Hematopoietic multipotent progenitor cell treated with erythropoietin and hydrocortisone succinate and interleukin-3 and kit ligand, for 17 days (in vitro differentiated cells): ENCODE results near the gene MYO9A.

Experiments
- DNase-seq: peaks from one replicate; pipeline ENCODE4 v3.0.0-alpha.2; 2015; ENCODE audit warnings: low spot score

The MYO9A gene

DNA sequence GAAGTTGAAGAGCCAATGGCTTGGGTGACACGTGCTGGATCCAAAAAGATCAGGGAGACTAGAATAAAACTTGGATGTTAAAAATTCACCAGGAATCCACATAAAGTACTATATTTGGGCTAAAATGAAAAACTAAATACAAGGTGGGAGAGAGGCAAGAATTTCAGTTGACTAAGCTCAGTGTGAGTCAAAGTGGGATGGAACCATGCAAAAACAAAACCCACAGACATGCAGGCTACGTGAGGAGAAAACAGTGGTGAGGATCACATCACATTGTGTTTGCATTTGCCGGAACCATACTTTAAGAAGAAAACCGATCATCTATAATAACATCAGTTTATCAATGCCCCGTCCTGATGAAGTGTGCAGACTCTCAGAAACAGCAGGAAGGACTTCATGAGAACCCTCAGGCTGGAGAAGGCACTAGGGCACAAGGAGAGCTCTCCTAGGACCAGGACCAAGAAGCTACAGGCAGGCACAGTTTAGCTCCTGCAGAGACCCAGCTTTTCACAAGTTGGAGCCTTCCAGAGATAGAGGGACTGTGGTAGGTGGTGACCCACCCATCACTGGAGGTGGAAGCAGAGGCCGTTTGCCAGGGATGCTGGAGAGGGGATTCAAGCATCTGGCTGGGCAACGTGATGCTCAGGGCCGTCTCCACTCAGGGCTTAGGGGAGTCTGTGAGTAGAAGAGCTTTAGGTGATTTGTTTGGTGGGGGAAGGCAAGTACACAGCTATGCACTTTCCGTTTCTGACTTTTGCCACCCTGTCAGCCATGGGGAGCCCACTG lies 336.6 kb downstream of the MYO9A start:
- no peak for DNase-seq

GRCh38 chr15:71780115-71780976 lies 337.6 kb downstream of the MYO9A start:
- peak; percentile 18 for DNase-seq

DNA sequence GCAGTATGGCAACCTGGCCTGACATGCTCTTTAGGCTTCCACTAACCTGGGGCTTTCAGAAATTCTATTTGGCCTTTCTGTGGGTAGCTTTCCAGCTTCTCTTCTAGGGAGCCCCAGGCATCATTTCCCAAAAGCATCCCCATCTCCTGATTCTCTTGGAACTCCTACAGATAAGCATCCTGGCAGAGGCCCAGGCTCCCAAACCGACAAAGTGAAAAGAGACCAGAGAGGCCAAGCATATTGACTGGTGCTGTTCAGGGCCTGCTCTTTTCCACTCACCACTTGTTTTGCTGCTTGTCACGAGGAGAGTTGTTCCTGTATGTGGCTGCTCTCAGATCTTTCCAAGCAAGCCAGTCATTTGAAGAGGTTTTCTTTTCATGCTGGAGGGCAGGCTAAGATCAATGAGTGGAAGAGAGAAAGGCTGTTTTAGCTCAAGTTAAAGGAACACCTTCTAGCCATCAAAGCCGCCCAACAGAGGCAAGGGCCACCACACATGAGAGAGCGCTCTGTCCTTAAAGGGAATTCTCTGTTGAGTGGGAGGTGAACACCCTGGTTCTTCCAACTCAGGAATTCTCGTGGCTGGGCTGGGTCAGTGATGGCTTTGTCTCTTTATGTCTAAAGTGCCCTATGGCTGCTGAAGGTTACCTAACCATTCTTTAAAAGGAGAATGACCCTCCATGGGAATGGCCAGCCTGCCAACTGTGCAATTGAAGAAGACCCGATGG lies 338.7 kb downstream of the MYO9A start:
- DNase-seq: no peak

GRCh38 chr15:71777216-71777943 lies 340.6 kb downstream of the MYO9A start:
- no peak for DNase-seq

DNA sequence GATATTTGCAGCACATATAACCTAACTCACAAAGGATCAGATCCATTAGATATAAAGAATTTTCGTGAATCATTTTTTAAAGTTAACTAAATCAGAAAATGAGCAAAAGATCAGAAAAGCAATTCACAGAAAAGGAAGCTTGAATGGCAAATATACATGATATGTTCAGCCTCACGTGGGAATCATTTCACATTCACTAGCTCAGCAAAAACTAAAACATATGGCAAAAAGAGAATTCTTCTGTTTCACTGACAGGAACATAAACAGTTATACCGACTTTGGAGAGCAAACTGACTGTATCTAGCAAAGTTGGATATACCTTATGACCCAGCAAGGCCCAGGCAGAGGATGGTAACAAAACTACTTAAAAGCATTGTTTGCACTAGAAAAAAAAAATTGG lies 341.6 kb downstream of the MYO9A start:
- DNase-seq: no peak

DNA sequence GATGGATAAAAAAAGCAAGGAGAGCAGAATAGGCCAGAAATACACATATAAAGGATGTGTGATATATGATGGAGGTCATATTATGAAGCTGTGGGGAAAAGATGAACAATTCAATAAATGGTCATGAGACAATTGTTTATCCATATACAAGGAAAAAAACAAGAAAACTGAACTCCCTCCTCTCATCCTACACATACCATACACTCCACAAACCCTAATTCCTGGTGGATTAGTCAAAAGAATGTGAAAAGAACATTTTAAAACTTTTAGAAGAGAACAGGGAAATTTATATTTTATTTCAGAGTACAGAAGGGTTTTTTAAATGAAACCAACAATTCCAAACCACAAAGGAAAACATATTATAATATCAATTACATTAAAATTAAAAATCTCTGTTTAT lies 342.1 kb downstream of the MYO9A start:
- DNase-seq: no peak

- DNase-seq: no peak
Measured at GRCh38 chr15:71773206-71773859, 344.6 kb downstream of the MYO9A start.
